ENCODE measurements around the gene TRIM44. TPM values are rescaled to one million over a fixed set of nuclear protein-coding genes. Genes with fewer than 3 reads are reported as not detected.

Gene TRIM44
- total and polyA plus RNA-seq, 2 donors (not counting 3 experiments of a cell fraction or from before 2014, with no cell fraction given): 31.7 to 72.0 TPM

DNA sequence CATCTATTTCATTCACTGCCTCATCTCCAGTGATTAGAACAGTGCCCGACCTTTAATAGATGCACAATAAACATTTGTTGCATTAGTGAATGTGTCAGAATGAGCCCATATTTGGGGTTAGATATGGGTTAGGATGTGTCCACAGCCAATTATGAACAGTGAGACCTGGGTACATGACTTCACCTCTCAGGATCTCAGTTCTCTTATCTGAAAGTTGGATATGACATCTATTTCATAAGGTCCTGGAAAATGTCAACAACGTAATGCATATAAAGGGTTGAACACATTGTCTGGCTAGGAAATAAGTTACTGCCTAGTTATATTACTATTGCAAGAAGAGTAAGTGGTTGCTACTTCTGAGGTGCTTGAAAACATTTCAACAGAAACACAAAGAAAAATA is 201.6 kb downstream of the TRIM44 start:
- no peak overlapping the region for H2AFZ ChIP-seq (ENCODE audit: low read depth, low read length)
- DNase-seq (ENCODE audit: low read depth, low spot score) (no peak), FAIRE-seq (no peak)
- BruUV-seq (replicated peaks): no TSS peak
- no peaks in the 10 kb centered on the region for H3K79me2 ChIP-seq (ENCODE audit: control insufficient read depth, insufficient read depth, low read length)
- no peaks in the 10 kb centered on the region for H3K9me1 ChIP-seq (replicated peaks; ENCODE audit: control insufficient read depth, extremely low read depth, insufficient read depth, low read length)
- no peak overlapping the region for H3K9ac ChIP-seq (replicated peaks; ENCODE audit: extremely low read depth, insufficient read depth, low read length)
- no peaks in the 10 kb centered on the region for H3K36me3 ChIP-seq (ENCODE audit: control insufficient read depth in 2 of 2, extremely low read depth in 1 of 2, insufficient read depth in 2 of 2, low read length in 2 of 2)
- no peaks in the 10 kb centered on the region for H4K20me1 ChIP-seq (replicated peaks; ENCODE audit: control insufficient read depth, extremely low read depth, insufficient read depth, low read length)
- no peaks in the 10 kb centered on the region for H3K9me3 ChIP-seq (replicated peaks; ENCODE audit: control insufficient read depth, insufficient read depth, low read length)
- no peak for TF ChIP-seq POLR2A (IDR thresholded peaks at IDR 0.05; ENCODE audit: low read depth, low read length)
- no peak for TF ChIP-seq FOS (IDR thresholded peaks at IDR 0.05; ENCODE audit: borderline replicate concordance, insufficient read depth, low read length)
- TF ChIP-seq MYC (IDR thresholded peaks at IDR 0.05; ENCODE audit: low read depth, low read length): no peak
- no peak for TF ChIP-seq JUN (IDR thresholded peaks at IDR 0.05; ENCODE audit: borderline replicate concordance, insufficient read depth, insufficient read length, low read depth)
- TF ChIP-seq CTCF (IDR thresholded peaks at IDR 0.05; ENCODE audit: extremely low read depth in 1 of 2, insufficient read depth in 1 of 2, low read depth in 1 of 2, low read length in 2 of 2): no peak
- TF ChIP-seq, protein P1, sequence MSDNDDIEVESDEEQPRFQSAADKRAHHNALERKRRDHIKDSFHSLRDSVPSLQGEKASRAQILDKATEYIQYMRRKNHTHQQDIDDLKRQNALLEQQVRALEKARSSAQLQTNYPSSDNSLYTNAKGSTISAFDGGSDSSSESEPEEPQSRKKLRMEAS (IDR thresholded peaks at IDR 0.05; ENCODE audit: insufficient read depth, insufficient read length): no peak
- no peak for TF ChIP-seq GATA2 (IDR thresholded peaks at IDR 0.05; ENCODE audit: insufficient read depth, insufficient read length, low read depth, low read length)
- no peak for TF ChIP-seq POLR2AphosphoS5 (IDR thresholded peaks at IDR 0.05; ENCODE audit: insufficient read depth, low read depth, low read length)
- no peak for TF ChIP-seq EZH2 (IDR thresholded peaks at IDR 0.05; ENCODE audit: borderline replicate concordance, low read depth, low read length, severe bottlenecking)
- H3K4me2 ChIP-seq (ENCODE audit: insufficient read depth, low read length): no peak overlapping the region
- intact Hi-C loops (cut with micrococcal nuclease) (no loop called here), dilution Hi-C loops (cut with MboI; ENCODE audit: extremely low pct_ligation_motif_present, low sequenced_read_pairs) (no loop called here)
- no peaks in the 10 kb centered on the region for H3K4me1 ChIP-seq (ENCODE audit: control insufficient read depth, extremely low read depth, insufficient read depth, low read length)
- ChIA-PET POLR2A (no interaction called here), CTCF (no interaction called here)
- no peaks in the 10 kb centered on the region for H3K27me3 ChIP-seq (ENCODE audit: control insufficient read depth in 2 of 2, insufficient read depth in 2 of 2, low read length in 2 of 2)
- no peak overlapping the region for H3K4me3 ChIP-seq (replicated peaks in 1 of 3; ENCODE audit: insufficient read depth in 1 of 3, low read depth in 1 of 3, low read length in 3 of 3)
- H3K27ac ChIP-seq (ENCODE audit: insufficient read depth, low read depth, low read length): no peak overlapping the region
